Adrenal gland (tissue), 5 donors: ENCODE measurements around the gene MAPKAPK5.

Source experiments
- CTCF ChIP-seq, 6 experiments: fragments of 450-650 bp in 4 of 6; fragments of 200-600 bp in 2 of 6; sonication (generic) in 1 of 6; IDR thresholded peaks; 1 replicate in 5 of 6; 2 replicates in 1 of 6; pipeline versions ENCODE4 v1.5.1 to v1.8.0; 2016 to 2021; ENCODE audit warnings: antibody characterized with exemption in 6 of 6, mild to moderate bottlenecking in 2 of 6, moderate library complexity in 1 of 6
- POLR2A ChIP-seq, 2 donors: fragments of 450-650 bp; IDR thresholded peaks; one replicate each; pipeline ENCODE4 v1.6.1; 2017; ENCODE audit warnings: antibody characterized with exemption in 2 of 2, mild to moderate bottlenecking in 2 of 2, moderate library complexity in 1 of 2
- donor health status: DM: no; HTN: no; CAD: no.

- TF ChIP-seq CTCF (IDR thresholded peaks at IDR 0.05) (no peak), POLR2A (IDR thresholded peaks at IDR 0.05) (no peak)
Observed at GRCh38 chr12:111798182-111798581, 43.8 kb upstream of the MAPKAPK5 start.
